GM19193 (cell line): ENCODE data around the gene MB.

ENCODE experiments used
- POLR2A ChIP-seq: IDR thresholded peaks from 4 replicates; pipeline ENCODE4 v1.6.1; 2011; ENCODE audit not compliant: insufficient read depth, insufficient read length; ENCODE audit errors: extremely low read depth

The MB gene

GRCh38 chr22:35627267-35628041, 10.3 kb upstream of the MB start:
- TF ChIP-seq POLR2A = no peak

GRCh38 chr22:35625763-35626432, 8.8 kb upstream of the MB start:
- no peak for TF ChIP-seq POLR2A

- no peak for TF ChIP-seq POLR2A
Observed at GRCh38 chr22:35624547-35624946, 7.4 kb upstream of the MB start.

DNA sequence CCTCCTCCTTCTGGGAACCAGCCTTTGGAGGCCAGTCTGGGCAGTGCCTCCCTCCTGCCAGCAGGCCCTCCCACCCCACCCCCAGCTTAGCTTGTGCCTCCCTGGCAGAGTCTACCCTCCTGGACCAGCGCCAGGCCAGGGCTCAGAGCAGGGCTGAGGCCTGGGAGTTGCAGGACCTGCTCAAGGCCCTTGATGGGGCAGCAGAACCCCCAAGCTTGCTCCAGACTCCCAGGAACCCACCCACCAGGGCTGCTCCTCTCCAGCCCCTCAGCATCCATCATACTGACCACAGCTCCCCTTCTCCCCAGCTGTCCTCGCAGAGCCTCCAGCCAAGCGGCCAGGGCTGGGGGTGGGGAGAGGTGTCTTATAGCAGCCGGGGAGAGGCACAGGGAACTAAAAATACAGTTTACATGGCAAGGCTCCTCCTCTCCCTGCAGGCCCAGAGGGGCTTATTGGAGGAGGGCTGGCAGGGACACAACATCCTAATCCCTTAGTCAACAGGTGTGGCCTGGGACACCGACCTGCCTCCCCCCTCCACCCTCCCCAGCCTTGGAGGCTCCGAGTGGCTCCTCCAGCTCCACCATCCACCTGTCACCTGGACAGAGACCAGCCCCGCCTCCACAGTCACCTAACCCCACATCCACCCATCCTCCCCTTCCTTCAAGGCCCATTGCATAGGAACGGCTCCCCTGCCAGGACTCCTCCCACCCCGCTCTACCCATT, 5.2 kb upstream of the MB start:
- no peak for TF ChIP-seq POLR2A

- no peak for TF ChIP-seq POLR2A
Observed at GRCh38 chr22:35621451-35621850, 4.3 kb upstream of the MB start.

- no peak for TF ChIP-seq POLR2A
Observed at GRCh38 chr22:35620624-35621251, 3.6 kb upstream of the MB start.

DNA sequence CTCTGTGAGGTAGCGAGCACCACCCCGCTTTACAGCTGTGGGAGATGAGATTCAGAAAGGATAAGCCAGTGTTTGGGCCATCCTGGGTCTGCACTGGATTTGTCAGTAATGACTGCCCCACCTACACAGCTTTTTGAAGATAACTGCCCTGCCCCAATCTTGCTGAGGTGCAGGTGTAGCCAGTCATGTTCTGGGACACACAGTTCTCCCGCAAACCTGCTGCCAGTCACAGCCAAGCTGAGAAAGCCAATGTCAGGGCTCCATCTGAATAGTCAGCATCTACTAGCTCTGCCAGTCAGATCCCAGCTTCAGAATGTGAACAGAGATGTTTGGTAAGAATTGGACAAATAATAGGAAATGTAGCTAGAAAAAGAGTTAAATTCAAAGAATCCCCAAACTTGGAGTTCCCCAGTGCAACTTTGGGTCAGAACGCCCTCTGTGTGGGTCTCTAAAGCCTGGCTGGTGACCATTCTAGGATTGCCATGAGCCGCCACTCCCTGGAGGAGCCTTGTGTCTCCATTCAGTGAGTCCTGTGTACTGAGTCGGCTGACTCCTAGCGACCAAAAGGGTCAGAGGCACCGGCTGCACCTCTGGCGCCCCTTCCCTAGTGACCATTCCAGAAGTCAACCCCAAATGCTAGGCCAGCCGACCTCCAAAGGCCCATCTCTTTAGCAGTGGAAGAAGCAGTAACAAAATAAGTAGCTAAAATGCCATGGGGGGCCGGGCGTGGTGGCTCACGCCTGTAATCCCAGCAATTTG, 2.4 kb upstream of the MB start:
- TF ChIP-seq POLR2A = no peak

DNA sequence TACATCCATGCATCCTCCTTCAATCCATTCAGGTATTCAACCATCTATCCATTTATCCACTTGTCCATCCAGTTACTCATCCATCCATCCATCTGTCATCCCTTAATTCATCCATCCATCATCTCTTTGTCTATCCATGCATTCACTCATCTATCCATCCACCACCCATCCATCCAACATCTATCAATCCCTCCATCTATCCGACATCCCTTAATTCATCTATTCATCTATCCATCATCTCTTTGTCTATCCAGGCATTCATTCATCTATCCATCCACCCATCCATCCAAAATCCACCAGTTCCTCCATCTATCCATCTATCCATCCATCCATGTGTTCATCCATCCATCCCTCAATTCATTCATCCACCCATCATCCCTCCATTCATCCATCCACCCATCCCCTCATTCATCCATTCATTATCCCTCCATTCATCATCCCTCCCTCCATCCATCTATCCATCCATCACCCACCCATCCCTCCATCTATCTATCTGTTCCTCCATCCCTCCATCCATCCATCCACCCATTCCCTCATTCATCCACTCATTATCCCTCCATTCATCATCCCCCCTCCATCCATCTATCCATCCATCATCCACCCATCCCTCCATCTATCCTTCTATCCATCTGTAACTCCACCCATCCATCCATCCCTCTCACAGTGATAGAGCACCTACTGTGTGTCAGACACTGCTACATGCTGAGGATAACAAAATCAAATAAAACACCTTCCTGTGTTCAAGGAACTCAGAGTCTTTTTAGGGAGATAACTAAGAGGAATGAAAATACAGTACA, 1.5 kb upstream of the MB start:
- TF ChIP-seq POLR2A = no peak

GRCh38 chr22:35616043-35616442, 1.1 kb downstream of the MB start:
- no peak for TF ChIP-seq POLR2A

- TF ChIP-seq POLR2A = no peak
Observed at GRCh38 chr22:35615156-35615555, 2.0 kb downstream of the MB start.

DNA sequence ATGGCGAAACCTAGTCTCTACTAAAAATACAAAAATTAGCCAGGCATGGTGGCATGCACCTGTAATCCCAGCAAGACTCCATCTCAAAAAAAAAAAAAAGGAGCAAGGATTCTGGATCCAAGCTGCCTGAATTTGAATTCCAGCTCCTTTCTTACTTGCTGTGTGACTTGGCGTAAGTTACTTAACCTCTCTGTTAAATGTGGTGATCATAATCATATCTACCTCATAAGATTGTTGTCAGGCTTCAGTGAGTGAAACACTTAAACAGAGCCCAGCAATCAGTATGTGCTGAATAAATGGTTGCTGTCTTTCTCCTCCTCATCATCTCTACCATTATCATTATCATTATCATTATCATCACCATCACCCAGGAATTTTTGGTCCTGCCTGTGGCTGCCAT, 2.7 kb downstream of the MB start:
- TF ChIP-seq POLR2A = no peak

DNA sequence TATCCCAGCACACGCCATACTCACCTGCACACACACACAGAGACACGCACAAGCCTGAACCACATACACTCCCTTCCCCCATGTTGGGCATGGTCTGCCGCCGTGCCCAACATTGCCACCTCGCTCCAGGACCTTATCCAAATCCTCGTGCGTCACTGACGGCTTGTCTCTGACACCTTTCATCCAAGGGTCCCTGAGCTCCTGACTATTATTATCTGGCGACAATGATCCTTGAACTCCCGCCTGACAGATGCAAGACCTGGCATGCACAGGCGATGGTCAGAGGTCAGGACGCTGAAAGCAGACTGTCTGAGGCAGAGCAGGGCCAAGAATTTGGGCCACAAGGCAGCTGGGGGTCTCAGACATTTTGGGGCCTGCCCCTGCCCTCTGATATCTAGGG, 4.2 kb downstream of the MB start:
- TF ChIP-seq POLR2A = no peak

- TF ChIP-seq POLR2A = no peak
Observed at GRCh38 chr22:35611891-35612576, 5.1 kb downstream of the MB start.
